Osteoblast (primary cell): ENCODE data around the gene ZNF740. TPM values are rescaled to one million over a fixed set of nuclear protein-coding genes. Genes with fewer than 3 reads are reported as not detected.
A peak's percentile ranks its signal among the peaks of the same experiment; 100 is the strongest.

Experiments used
- DNase-seq: peaks from one replicate; pipeline ENCODE4 v3.0.0; 2011; ENCODE audit warnings: low spot score, mixed read lengths; ENCODE audit not compliant: insufficient read length; ENCODE audit errors: missing footprints
- H2AFZ ChIP-seq: 2 replicates; pipeline ENCODE4 v1.6.0; 2011; ENCODE audit warnings: mild to moderate bottlenecking, low read length
- H3K27ac ChIP-seq: 2 replicates; pipeline ENCODE4 v1.5.1; 2011; ENCODE audit warnings: mild to moderate bottlenecking, low read depth, low read length, moderate library complexity
- H3K27me3 ChIP-seq: 2 replicates; pipeline ENCODE4 v1.6.0; 2012; ENCODE audit warnings: mild to moderate bottlenecking, control low read depth, inconsistent platforms, low read length, moderate library complexity; ENCODE audit not compliant: insufficient read depth
- H3K36me3 ChIP-seq: 2 replicates; pipeline ENCODE4 v1.5.1; 2011; ENCODE audit warnings: mild to moderate bottlenecking, low read length, control low read depth, moderate library complexity; ENCODE audit not compliant: insufficient read depth
- H3K4me1 ChIP-seq: 2 replicates; pipeline ENCODE4 v1.5.1; 2011; ENCODE audit warnings: mild to moderate bottlenecking, low read length, control low read depth, moderate library complexity; ENCODE audit not compliant: insufficient read depth
- H3K4me2 ChIP-seq: 2 replicates; pipeline ENCODE4 v1.6.0; 2011; ENCODE audit warnings: mild to moderate bottlenecking, low read length; ENCODE audit not compliant: insufficient read depth
- H3K4me3 ChIP-seq: fragments of 200-600 bp; sonication (generic); 3 replicates; pipeline ENCODE4 v1.5.1; 2012; ENCODE audit warnings: mild to moderate bottlenecking, low read length, inconsistent platforms; ENCODE audit not compliant: insufficient read depth
- H3K79me2 ChIP-seq: 2 replicates; pipeline ENCODE4 v1.6.0; 2012; ENCODE audit warnings: mild to moderate bottlenecking, low read length, control low read depth, inconsistent platforms; ENCODE audit not compliant: insufficient read depth
- H3K9me3 ChIP-seq: 2 replicates; pipeline ENCODE4 v1.5.1; 2011; ENCODE audit warnings: low read depth, low read length, control low read depth
- H4K20me1 ChIP-seq: 2 replicates; pipeline ENCODE4 v1.6.0; 2012; ENCODE audit warnings: mild to moderate bottlenecking, low read length, control low read depth; ENCODE audit not compliant: insufficient read depth
- total RNA-seq: library from RNA; depleted of rRNA; stranded (reverse); fragments of >200 nt; gene quantifications from 2 replicates; pipeline ENCODE4 v1.2.3, GENCODE V29; 2012
- TF ChIP-seq, protein P1 (sequence below): IDR thresholded peaks from 2 replicates; pipeline ENCODE4 v1.5.1; 2011; ENCODE audit warnings: mild to moderate bottlenecking, low read depth, low read length, moderate library complexity; ENCODE audit errors: extremely low read depth

The ZNF740 gene
- total RNA-seq, 1 donor = 19.5 TPM

DNA sequence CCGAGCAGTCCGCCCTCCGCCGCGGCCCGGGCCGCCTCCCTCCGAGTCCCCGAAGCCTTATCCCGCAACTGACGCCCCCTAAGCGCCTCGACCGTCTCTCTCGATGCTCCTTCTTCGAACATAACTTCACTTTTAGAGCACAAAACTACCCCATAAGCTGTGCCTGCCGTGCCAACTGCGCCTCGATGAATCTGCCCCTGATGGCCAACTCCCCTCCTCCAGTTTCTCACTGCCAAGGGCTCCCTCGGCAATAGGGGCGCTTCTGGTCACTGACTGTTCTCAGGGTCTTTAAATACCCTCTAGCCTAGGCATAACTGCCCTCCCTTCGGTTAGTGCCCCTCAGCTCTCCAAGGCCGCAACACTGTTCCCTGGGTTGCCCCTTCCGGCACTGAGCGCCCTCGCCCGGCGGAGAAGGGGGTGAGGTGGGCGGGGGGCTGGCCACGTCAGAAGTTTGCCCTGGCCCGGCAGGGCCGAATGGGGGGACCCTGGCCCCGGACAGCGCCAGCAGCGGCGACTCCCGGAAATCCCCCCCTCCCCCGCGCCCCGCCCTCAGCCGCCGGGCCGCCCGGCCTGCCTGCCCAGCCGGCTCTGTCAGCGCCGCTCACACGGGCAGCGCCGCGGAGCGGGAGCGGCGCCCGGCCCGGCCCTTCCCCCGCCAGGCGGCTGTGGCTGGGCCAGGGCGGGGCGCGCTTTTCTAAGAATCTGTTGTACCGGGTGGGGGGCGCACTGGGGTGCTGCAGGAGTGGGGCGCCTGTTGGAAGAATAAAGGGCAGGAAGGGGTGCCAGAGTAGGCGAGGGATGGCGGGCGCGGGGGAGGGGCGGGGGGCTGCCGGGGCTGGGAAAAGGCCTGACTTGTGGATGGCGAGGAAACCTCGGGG, 40.9 kb downstream of the ZNF740 start:
- H3K27me3 ChIP-seq = no peaks in the 10 kb centered on the region

GRCh38 chr12:53222170-53222721, 41.7 kb downstream of the ZNF740 start:
- no peaks in the 10 kb centered on the region for H3K27me3 ChIP-seq
- TF ChIP-seq, protein P1, sequence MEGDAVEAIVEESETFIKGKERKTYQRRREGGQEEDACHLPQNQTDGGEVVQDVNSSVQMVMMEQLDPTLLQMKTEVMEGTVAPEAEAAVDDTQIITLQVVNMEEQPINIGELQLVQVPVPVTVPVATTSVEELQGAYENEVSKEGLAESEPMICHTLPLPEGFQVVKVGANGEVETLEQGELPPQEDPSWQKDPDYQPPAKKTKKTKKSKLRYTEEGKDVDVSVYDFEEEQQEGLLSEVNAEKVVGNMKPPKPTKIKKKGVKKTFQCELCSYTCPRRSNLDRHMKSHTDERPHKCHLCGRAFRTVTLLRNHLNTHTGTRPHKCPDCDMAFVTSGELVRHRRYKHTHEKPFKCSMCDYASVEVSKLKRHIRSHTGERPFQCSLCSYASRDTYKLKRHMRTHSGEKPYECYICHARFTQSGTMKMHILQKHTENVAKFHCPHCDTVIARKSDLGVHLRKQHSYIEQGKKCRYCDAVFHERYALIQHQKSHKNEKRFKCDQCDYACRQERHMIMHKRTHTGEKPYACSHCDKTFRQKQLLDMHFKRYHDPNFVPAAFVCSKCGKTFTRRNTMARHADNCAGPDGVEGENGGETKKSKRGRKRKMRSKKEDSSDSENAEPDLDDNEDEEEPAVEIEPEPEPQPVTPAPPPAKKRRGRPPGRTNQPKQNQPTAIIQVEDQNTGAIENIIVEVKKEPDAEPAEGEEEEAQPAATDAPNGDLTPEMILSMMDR = no peak
- H3K27ac ChIP-seq = no peak overlapping the region
- H3K79me2 ChIP-seq = peaks cover 25% of the 10 kb centered on the region
- peaks cover 55% of the 10 kb centered on the region for H3K4me1 ChIP-seq
- peak overlapping the region; percentile 99 for H3K4me2 ChIP-seq
- no peaks in the 10 kb centered on the region for H4K20me1 ChIP-seq
- H3K9me3 ChIP-seq = no peaks in the 10 kb centered on the region
- peak overlapping the region; percentile 89 for H3K4me3 ChIP-seq
- no peak overlapping the region for H2AFZ ChIP-seq
- no peaks in the 10 kb centered on the region for H3K36me3 ChIP-seq
- peak; percentile 76 for DNase-seq

More for the DNA sequence above, 40.9 kb downstream of the ZNF740 start:
- H3K27ac ChIP-seq = peak overlapping the region; percentile 85
- H4K20me1 ChIP-seq = no peaks in the 10 kb centered on the region
- no peaks in the 10 kb centered on the region for H3K9me3 ChIP-seq
- no peaks in the 10 kb centered on the region for H3K36me3 ChIP-seq
- H3K4me1 ChIP-seq = peaks cover 64% of the 10 kb centered on the region
- DNase-seq = peak; percentile 97
- H3K79me2 ChIP-seq = peaks cover 33% of the 10 kb centered on the region
- TF ChIP-seq, protein P1 = no peak
- peak overlapping the region; percentile 89 for H3K4me3 ChIP-seq
- peak overlapping the region; percentile 99 for H3K4me2 ChIP-seq
- H2AFZ ChIP-seq = peak overlapping the region; percentile 52

- H3K4me2 ChIP-seq = no peak overlapping the region
Observed at GRCh38 chr12:53222806-53223261, 42.3 kb downstream of the ZNF740 start.

More at GRCh38 chr12:53222806-53223261, 42.3 kb downstream of the ZNF740 start:
- TF ChIP-seq, protein P1 = no peak
- Histone ChIP-seq H3K27ac (no peak overlapping the region), H4K20me1 (no peaks in the 10 kb centered on the region), H3K9me3 (no peaks in the 10 kb centered on the region), H3K4me3 (no peak overlapping the region), H3K27me3 (no peaks in the 10 kb centered on the region), H3K4me1 (peaks cover 50% of the 10 kb centered on the region), H3K79me2 (peaks cover 19% of the 10 kb centered on the region), H3K36me3 (no peaks in the 10 kb centered on the region), H2AFZ (no peak overlapping the region)
- peak; percentile 66 for DNase-seq
